Stimulated activated CD4-positive, alpha-beta T cell treated with anti-CD3 and anti-CD28 coated beads, Interleukin-1b, Interleukin-23, amount 100 ng/mL, for 48 hours (primary cell): ENCODE measurements around the gene TMEM147.
A peak's percentile ranks its signal among the peaks of the same experiment; 100 is the strongest.

ENCODE experiments used
- DNase-seq: peaks from one replicate; pipeline ENCODE4 v3.0.0-alpha.2; 2020

TMEM147 gene

GRCh38 chr19:35549174-35549788 is 3.9 kb downstream of the TMEM147 start:
- DNase-seq = peak; percentile 50

GRCh38 chr19:35549879-35550523 is 4.6 kb downstream of the TMEM147 start:
- no peak for DNase-seq

GRCh38 chr19:35551091-35551810 is 5.8 kb downstream of the TMEM147 start:
- no peak for DNase-seq

DNA sequence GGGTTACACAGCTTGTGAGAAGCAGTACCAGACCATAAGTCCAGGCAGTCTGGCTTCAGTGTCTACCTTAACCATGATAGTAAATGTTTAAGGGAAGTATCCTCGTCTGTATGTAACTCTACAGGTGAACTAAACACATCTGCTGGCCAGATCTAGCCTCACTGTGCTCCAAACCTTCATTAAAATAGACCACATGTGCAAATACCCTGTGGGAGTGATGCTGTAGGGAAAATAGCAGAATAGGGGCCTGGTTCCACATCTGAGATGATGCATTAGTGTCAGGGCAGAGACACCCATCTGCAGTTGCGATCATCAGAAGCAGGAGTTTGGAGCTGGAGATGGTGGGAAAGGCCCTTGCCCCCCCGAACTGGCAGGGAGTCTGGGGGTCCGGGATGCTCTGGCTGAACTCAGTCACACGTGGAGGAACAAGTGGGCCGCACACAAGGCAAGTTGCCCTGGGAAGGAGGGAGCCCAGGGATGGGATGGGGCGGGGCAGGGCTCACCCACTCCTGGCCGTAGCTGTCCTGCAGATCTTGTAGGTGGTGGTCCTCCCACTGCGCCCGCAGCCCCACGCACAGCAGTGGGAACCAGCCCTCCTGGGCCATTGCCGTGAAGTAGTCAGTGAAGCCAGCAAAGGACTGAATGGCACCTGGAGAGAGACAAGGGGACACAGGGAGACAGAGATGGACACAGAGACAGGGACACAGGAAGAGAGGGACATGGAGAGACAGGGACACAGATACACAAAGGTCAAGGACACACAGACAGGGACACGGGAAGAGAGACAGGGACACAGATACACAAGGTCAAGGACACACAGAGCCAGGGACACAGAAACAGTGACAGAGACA is 7.3 kb downstream of the TMEM147 start:
- no peak for DNase-seq

DNA sequence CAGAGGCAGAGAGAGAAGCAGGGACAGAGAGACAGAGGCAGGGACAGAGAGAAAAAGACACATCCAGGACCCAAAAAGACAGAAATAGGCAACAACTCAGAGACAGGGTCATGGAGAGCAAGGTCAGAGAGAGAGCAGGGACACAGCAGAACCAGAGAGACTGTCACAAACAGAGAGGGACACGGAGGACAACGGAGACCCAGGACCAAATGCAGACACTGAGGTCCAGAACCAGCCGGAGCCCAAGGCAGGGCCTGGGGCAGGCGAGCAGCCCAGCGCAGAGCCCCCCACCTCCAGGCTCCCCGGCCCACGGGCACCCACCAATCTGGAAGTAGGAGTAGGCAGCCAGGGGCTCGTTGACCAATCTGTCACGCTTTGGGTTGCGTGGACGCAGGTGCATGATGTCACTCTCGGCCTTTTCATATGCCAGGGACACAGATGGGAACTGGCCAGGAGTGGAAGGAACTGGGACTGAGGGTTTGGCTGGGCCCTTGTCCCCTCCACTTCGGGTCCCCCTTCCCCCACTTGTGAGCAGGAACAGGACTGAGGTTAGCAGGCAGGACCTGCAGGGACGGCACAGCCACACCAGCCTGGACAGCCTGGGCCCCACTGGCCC is 8.1 kb downstream of the TMEM147 start:
- DNase-seq = no peak

DNA sequence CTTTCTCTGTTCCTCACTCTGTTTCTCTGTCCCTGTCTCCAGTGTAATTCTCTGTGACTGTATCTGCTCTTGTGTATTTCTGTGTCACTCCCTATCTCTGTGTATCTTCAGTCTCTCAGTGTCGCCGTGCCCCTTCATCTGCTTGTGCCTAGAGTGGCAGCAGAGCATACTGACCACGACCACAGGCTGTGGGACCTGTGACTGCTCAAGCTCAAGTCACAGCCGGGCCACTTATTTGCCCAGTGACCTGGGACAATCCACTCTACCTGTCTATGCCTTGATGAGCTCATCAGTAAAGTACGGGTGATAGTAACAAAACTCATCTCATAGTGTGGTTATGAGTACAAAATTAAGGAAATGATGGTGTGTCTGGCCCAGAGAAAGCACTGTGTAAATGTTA is 8.7 kb downstream of the TMEM147 start:
- no peak for DNase-seq

GRCh38 chr19:35555301-35556005 is 10.0 kb downstream of the TMEM147 start:
- DNase-seq = no peak

GRCh38 chr19:35556025-35556590 is 10.7 kb downstream of the TMEM147 start:
- DNase-seq = no peak

DNA sequence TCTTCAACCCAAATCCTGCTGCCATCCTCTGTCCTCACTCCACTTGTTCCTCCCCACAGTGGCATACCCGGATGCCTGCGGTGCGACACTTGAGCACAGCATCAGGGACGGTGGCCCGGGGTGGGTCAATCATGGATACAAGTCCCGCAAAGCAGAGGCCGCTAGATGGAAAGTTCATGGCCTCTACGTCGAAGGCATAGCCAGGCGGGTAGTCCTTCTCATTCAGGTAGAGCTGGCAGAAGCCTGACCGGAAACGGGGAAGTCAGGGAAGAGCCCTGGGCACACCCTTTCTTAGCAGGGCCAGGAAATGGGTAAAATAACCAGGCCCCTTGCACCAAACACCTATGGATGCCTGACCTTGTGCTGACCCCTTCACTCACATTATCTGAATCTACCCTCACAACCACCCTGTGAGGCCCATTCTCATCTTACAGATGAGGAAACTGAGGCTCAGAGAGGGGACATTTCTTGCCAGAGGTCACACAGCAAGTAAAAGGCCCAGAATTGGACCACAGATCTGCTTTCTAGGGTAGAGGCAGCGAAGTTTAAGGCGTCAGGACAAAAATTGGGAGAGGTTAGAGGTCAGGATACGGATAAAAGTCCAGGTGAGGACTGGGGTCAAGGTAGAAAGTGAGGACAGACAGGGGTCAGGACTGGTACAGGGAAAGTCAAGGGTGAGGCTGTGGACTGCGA is 11.6 kb downstream of the TMEM147 start:
- no peak for DNase-seq

- peak; percentile 57 for DNase-seq
Measured at GRCh38 chr19:35557539-35558399, 12.3 kb downstream of the TMEM147 start.

DNA sequence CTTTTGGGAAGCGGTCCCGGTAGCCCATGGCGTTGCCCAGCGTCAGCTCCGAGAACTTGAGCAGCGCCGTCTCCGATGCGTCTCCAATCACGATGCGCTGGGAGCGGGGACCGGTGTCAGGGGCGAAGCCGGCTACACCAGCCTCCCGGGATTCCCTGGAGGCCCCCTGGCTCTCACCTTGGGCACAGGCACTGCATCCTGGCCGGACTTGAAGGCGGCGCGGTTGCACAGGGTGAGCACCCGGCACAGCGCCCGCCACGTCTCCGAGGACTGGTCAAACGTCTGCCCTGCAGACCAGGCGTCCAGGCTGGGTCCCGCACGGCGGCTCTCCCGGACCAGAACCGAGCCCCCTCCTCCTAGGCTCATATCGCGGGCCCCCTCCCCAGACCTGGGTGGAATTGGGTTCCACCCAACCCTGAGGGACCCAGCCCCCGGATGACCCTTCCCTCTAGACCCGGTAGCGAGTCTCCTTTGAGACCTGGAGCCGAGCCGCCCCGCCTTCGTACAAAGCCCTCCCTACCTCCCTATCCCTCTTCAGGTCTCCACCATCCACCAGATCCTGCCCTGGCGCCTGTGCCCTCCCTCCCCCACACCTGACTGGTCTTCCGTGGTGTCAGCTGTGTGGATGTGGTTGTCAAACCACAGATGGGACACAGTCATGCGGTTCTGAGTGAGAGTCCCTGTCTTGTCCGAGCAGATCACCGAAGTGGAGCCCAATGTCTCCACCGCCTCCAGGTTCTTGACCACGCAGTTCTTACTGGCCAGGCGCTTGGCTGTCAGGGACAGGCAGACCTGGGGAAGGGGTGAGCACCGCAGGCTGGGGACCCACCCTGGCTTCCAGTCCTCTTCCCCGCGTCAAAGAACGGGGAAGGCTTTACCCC is 13.2 kb downstream of the TMEM147 start:
- no peak for DNase-seq

GRCh38 chr19:35559281-35559659 is 13.8 kb downstream of the TMEM147 start:
- DNase-seq = no peak

DNA sequence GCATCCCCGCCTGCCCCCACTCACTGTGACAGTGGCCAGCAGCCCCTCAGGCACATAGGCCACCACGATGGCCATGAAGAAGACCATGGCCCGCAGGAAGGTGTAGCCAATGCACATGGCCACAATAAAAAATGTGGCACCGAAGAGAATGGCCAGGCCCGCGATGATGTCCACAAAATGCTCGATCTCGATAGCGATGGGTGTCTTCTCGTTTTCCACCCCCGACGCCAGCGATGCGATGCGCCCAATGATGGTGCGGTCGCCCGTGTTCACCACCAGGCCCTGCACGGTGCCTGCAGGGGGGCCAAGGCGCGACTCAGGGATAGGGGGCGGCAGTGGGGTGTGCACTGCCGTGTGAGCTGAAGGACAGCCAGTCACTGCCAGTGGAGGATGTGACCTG is 14.4 kb downstream of the TMEM147 start:
- no peak for DNase-seq

DNA sequence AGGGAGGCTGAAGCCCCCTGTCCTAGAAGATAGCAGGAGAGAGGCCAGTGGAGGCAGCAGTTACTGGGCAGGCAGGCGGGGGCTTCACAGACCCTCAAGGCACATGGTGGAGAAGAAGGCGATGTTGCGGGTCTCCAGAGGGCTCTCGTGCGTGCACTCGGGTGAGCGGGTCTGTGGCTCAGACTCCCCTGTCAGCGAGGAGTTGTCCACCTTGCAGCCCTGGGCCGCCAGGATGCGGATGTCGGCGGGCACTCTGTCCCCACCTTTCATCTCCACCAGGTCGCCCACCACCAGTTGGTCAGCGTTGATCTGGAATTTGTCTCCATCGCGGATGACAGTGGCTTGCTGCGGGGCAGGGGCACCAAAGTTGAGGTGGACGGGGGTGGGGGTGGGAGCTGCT is 14.8 kb downstream of the TMEM147 start:
- DNase-seq = no peak

- DNase-seq = no peak
Measured at GRCh38 chr19:35560677-35561076, 15.3 kb downstream of the TMEM147 start.

DNA sequence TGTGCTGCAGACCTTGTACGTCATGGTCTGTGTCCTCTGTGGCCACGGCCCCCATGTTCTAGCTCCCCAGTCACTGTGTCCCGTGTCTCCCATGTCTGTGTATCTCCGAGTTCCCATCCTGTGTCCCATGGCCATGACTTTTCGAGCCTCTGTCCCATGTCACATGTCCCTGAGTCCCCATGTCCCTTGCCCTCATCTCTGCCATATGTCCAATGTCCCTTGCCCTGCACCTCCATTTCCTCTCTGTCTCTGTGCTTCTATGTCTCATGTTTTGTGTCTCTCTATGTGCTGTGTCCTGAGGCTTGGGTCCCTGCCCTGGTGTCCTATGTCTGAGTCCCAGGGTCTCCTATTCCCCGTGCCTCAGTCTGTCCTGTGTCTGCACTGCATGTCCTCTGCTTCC is 16.0 kb downstream of the TMEM147 start:
- DNase-seq = no peak

DNA sequence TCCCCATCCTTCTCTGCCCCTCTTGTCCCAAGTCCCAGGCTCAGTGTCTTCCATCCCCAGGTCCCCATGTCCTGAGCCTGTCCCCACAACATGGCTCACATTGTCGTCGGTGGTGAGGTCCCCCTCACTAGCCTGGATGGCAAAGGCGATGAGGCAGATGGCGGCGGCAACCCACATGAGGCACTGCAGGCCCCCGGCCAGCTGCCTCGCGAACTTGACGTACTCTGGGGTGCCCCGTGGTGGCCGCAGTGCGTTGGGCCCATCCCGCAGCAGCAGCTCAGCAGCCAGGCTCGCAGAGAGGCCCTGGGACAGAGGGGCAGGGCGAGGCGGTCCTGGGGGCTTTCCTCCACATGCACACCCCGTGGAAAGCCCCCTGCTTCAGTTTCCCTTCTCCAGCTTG is 16.9 kb downstream of the TMEM147 start:
- no peak for DNase-seq

- no peak for DNase-seq
Measured at GRCh38 chr19:35562776-35563175, 17.4 kb downstream of the TMEM147 start.

DNA sequence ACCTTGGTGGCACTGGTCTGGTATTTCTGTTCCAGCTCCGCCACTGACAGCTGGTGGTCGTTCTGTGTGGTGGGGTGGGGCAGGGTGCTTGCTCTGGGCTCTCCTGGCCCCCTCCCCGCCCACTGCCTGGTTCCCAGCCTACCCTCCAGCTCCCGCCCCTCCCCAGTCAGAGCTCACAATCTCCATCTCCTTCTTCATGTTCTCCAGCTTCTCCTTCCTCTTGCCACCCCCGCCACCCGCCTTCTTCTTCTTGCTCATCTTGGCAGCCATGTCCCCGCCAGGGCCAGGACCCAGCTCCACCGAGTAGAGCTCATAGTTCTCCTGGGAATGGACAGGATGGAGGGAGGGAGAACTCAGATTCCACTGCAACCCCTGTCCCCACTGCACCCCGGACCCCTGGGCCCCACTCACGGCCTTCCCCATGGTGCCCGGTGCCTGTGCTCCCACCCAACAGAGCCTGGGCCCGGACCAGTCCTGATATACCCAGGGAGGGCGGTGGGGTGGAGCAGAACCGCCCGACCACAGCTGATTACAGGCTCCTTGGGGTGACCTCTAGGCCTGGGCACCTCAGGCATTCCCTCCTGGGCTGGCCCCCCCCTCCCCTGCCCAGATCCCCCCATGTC is 17.9 kb downstream of the TMEM147 start, which contains the start of gene ATP4A:
ATP4A (minus strand) TSS at position 452 of the 623 bp plus-strand sequence; CDS start at position 423, 29 bp downstream.
- no peak for DNase-seq
